ENCODE results near the gene LRFN2.

The LRFN2 gene

GRCh38 chr6:40586369-40587201, 579 bp downstream of the LRFN2 start:
- peak; percentile 6 for DNase-seq (ENCODE audit: low read depth)

DNA sequence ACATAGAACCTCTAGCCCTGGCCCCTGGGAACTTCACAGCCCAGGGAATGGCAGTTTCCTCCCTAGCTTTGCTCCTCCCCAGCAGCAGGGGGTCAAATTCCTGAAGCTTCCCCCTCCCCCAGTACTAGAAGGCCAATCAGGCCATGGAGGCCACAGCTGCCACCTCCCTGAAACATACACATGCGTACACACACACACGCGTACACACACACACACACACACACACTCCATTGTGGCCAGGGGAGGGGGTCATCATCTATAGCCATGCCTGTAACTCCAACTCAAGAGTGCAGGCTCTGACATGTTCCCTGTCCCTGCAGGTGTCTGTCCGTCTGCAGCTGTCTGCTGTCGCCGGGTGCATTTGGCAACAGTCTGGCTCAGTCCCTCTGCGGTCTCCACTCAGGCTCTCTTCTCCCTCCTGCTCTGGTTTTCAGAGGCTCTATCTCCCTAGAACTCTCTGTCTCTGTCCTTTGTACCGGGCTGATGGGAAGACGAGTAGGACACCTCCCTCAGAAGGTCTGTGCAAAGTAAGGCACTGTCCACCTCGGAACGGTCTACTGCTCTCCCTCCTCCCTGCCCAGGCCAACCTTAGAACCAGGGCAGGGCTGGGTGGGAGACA, 1.4 kb downstream of the LRFN2 start:
- no peak for DNase-seq (ENCODE audit: low read depth)

- no peak for DNase-seq (ENCODE audit: low read depth)
Measured at GRCh38 chr6:40585223-40585622, 1.9 kb downstream of the LRFN2 start.

DNA sequence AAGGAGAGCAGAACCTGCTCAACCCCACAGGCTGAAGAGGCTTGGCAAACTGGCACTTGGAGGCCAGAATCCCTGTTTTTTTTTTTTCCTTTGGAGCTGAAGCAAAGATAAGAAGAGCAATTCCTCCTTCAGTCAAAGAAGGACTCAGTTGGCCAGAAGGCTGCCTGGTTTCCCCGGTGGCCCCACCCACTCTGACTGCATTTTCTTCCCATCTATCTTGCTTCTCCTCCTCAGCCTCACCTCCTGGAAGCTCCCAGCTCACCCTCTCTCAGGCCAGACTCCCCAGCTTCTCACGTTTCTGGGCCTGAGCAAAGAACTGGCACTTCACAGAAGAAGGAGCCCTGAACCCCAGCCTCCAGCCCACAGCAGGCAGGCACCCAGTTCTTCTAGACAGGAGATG, 2.4 kb downstream of the LRFN2 start:
- no peak for DNase-seq (ENCODE audit: low read depth)

DNA sequence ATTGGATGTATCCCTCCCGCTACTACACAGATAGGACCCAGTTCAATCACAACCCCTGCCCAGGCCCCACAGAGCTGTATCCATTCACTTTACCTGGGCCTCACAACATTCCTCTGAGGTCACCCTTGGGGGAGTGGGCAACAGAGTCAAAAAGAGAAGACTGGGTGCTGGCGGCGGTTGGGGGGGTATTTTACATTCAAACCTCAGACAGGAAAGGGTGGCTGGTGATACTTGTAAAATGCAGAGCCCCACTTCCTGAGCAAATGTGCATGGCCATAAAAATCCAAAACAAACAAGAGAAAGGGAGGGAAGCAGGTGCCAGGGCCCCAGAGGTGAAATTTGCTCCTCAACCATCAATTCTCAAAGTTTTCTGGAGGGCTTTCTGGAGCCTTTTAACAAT, 3.5 kb downstream of the LRFN2 start:
- no peak for DNase-seq (ENCODE audit: low read depth)

DNA sequence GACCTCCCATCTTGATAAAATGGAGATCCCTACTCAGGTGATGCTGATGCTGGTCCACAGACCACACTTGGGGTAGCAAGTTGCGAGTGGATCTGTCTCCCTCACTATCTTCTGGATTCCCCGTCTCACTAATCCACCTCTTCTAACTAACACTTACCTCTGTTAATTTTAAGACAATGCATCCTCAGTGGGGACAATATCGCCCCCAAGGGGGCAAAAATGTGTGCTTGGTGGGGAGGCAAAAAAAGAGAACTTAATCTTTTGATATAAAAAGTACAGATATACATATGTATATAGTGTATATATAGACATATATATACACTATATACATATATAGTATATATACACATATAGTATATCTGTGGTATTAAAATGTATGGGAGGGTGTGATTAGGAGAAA, 4.3 kb downstream of the LRFN2 start:
- no peak for DNase-seq (ENCODE audit: low read depth)

GRCh38 chr6:40579101-40579500, 8.1 kb downstream of the LRFN2 start:
- no peak for DNase-seq (ENCODE audit: low read depth)

- no peak for DNase-seq (ENCODE audit: low read depth)
Measured at GRCh38 chr6:40577672-40578071, 9.5 kb downstream of the LRFN2 start.

GRCh38 chr6:40573221-40573620, 13.9 kb downstream of the LRFN2 start:
- DNase-seq (ENCODE audit: low read depth): no peak

GRCh38 chr6:40569162-40569910, 17.8 kb downstream of the LRFN2 start:
- no peak for DNase-seq (ENCODE audit: low read depth)

GRCh38 chr6:40568062-40568708, 19.0 kb downstream of the LRFN2 start:
- no peak for DNase-seq (ENCODE audit: low read depth)

- no peak for DNase-seq (ENCODE audit: low read depth)
Measured at GRCh38 chr6:40563111-40563510, 24.1 kb downstream of the LRFN2 start.

DNA sequence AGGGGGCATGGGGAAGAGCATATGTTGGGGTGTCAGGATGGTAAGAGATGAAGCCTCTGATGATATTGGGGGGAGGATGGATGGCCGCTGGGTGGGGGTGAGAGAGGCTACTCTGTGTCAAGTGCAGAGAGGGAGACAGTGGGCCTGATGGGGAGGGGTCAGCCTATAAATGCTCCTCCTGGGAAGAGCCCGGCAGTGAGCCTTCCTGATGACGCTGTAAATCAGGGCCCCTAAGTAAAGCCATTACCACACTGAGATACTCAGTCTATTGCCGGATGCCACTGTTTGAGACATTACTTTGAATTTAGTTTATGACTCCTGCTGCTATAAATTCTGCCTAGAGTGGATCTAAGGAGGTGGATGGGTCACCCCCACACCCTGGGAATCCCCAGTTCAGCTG, 28.1 kb downstream of the LRFN2 start:
- DNase-seq (ENCODE audit: low read depth): no peak

DNA sequence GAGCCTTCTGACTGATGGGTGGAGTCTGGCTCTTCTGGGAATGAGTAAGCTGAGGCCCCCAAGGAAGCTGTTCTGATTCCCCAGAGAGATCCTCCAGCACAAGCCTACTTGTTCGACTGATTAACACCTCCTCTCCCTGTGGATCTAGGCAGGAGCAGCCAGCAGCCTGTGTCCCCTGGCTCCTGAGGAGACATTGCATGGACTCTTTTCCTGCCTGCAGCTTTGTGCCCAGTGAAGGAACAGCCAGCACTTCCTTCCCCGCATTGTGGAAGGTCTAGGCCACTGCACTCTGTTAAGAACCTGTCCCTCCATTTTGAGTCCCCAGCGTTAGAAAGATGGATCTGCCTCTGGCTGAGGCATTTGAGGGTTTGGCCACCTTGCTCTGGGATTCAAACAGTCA, 29.1 kb downstream of the LRFN2 start:
- DNase-seq (ENCODE audit: low read depth): no peak

DNA sequence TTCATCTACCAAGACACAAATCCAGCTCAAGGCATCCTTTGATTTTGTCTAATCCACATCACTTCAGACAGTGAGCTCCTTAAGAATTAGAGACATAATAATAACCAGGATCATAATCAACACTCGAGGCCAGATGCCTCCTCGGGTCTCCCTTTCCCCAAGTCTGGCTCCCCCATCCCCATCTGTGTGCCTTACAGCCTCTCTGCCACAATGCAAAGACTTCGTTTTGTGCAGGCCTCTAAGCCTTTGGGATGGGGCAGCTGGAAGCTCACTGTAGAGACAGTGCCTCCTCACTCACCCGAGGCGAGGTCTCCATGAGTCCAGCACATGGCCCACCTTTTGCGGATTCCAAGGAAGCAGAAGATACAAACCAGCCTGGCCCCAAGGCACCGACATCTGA, 30.3 kb downstream of the LRFN2 start:
- DNase-seq (ENCODE audit: low read depth): no peak

- DNase-seq (ENCODE audit: low read depth): no peak
Measured at GRCh38 chr6:40556023-40556422, 31.1 kb downstream of the LRFN2 start.

- no peak for DNase-seq (ENCODE audit: low read depth)
Measured at GRCh38 chr6:40555092-40555491, 32.1 kb downstream of the LRFN2 start.

DNA sequence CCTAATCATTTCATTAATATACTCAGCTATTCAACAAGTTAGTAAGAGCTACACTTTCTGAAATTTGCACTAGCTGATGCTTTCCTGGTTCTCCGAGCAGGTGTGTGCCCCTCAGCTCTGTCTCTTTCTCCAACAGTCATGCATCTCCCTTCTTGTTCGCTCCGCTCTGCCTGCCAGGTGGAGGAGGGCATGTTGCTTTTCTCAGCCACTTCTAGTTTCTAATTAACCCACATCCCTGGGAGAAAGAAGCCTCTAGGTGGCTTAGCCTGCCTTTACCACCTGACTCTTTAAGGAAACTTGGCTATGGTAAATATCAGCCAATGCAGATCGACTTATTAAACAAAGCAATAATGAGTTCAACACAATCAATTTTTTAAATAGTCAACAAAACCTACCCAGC, 34.2 kb downstream of the LRFN2 start:
- DNase-seq (ENCODE audit: low read depth): no peak

DNA sequence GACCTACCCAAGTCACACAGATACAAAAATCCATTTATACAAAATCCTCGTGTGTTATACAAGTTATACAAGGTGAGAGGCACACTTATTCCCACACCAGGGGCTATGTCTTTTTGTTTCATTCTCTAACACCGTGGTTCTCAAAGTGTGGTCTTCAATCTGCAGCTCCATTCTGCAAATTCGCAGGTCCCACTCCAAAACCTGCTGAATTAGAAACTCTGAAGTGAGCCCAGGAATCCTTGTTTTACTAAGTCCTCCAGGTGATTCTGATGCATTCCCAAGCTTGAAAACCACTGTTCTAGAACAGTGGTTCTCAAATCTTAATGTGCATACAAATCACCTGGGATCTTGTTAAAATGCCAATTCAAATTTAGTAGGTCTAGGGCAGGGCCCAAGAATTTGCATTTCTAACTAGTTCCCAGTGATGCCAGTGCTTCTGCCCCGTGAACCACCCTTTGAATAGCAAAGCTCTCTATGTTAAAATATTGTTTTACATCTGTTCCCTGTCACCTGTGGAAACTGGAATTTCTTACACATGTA, 35.1 kb downstream of the LRFN2 start:
- no peak for DNase-seq (ENCODE audit: low read depth)

DNA sequence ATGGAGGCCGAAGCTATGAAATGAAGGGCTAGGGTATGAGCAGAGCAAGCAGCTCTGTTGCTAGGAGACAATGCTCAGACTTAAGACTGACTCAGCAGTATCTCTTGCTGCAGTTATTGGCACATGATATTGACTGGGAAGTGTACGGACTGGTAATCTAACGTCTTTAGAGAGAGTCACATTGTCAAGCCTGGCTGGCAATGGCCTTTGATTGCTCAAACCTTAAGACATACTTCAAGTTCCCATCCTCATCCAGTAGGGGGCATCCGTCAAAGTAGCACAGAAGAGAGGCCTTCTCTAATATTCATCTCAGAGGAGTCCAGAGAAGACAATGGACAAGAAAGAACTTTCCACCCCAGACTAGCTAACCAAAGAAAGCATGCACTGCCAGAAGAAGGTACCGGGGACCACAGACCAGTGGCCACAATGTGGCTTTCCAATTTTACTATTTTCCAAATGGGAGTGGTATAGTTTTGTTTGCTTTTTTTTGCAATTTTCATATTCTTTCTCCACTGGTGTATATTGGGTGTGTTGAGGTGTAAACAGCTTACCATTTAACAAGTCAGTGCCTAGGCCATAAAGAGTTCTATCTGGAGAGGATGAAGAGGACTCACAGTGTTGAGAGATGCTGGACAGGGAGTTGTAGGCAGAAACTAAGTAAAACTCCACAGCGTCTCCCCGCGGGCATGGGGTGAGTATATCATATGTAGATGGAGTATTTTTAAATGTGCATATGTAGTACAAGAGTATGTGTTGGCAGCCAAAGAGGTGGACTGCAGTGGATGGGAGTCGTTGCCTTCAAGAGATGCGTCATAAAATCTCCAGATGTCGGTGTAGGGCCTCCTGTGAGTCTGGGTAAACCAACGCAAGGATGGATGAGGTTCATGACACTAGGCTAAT, 36.7 kb downstream of the LRFN2 start:
- DNase-seq (ENCODE audit: low read depth): no peak

DNA sequence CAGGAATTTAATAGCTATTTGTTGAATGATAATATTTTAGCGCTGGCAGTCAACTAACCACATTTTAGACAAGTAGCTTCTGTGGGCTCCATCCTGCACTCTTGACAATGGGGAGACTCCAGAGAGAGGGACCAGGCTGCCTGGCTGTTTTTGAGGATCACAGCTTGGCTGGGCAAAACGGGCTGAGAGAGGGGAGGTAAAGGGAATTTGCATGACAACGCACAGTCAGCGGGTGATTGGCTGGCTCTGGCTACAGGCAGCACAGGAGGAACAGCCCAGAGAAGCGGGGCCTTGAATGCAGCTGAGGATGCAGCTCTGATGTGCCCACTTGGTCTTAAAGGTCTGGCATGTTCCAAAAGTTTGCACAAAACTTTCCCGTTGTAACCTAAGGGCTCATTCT, 41.2 kb downstream of the LRFN2 start:
- DNase-seq (ENCODE audit: low read depth): no peak
